Measurements from ENCODE around the gene MOB1A. TPM values are rescaled to one million over a fixed set of nuclear protein-coding genes. Genes with fewer than 3 reads are reported as not detected.

The MOB1A gene
- total and polyA plus RNA-seq, 2 of the 13 experiments (the other 11 are each of a cell fraction or from before 2014, with no cell fraction given), result 48.2 to 139 TPM

GRCh38 chr2:74178211-74179062 lies at the start of gene MOB1A (continued):
- TF ChIP-seq ETV6 (CRISPR knock-in tag; conservative IDR thresholded peaks at IDR 0.05) (peak; percentile 65), ZNF451 (CRISPR knock-in tag; IDR thresholded peaks at IDR 0.05) (no peak), ZNF563 (CRISPR knock-in tag; IDR thresholded peaks at IDR 0.05) (peak; percentile 82), MYC (CRISPR knock-in tag; IDR thresholded peaks at IDR 0.05; ENCODE audit: borderline replicate concordance) (peak; percentile 69), ZNF777 (CRISPR knock-in tag; IDR thresholded peaks at IDR 0.05) (peak; percentile 32; the same call in 1 of the 2 replicates), RARA (CRISPR knock-in tag; IDR thresholded peaks at IDR 0.05) (no peak), RBM39 (IDR thresholded peaks at IDR 0.05; ENCODE audit: low read depth, low read length, poor library complexity, severe bottlenecking) (peak; percentile 86), ZNF747 (CRISPR knock-in tag; IDR thresholded peaks at IDR 0.05; ENCODE audit: borderline replicate concordance) (no peak), ZXDC (CRISPR knock-in tag; IDR thresholded peaks at IDR 0.05) (peak; percentile 75; the same call in 1 of the 2 replicates), ZNF784 (CRISPR knock-in tag; IDR thresholded peaks at IDR 0.05; ENCODE audit: borderline replicate concordance) (peak; percentile 91; the same call in 1 of the 2 replicates), ZKSCAN8 (CRISPR knock-in tag; IDR thresholded peaks at IDR 0.05; ENCODE audit: borderline replicate concordance) (no peak), U2AF2 (IDR thresholded peaks at IDR 0.05; ENCODE audit: low read depth, low read length) (no peak), TAF15 (IDR thresholded peaks at IDR 0.05; ENCODE audit: low read depth, low read length, poor library complexity, severe bottlenecking) (peak; percentile 68), MAF1 (CRISPR knock-in tag; IDR thresholded peaks at IDR 0.05; ENCODE audit: borderline replicate concordance) (peak; percentile 25; the same call in 1 of the 2 replicates), ZNF768 (CRISPR knock-in tag; IDR thresholded peaks at IDR 0.05) (peak; percentile 63; the same call in 1 of the 2 replicates), KAT7 (CRISPR knock-in tag; IDR thresholded peaks at IDR 0.05; ENCODE audit: borderline replicate concordance) (peak; percentile 62), ZNF234 (CRISPR knock-in tag; conservative IDR thresholded peaks at IDR 0.05) (no peak), SALL1 (CRISPR knock-in tag; IDR thresholded peaks at IDR 0.05) (peak; percentile 68; the same call in 1 of the 2 replicates), ZSCAN29 (CRISPR knock-in tag; conservative IDR thresholded peaks at IDR 0.05) (peak; percentile 42; the same call in 1 of the 2 replicates)
- TF ChIP-seq, protein P1, sequence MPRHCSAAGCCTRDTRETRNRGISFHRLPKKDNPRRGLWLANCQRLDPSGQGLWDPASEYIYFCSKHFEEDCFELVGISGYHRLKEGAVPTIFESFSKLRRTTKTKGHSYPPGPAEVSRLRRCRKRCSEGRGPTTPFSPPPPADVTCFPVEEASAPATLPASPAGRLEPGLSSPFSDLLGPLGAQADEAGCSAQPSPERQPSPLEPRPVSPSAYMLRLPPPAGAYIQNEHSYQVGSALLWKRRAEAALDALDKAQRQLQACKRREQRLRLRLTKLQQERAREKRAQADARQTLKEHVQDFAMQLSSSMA (CRISPR knock-in tag; IDR thresholded peaks at IDR 0.05), result no peak
- TF ChIP-seq, protein P2, sequence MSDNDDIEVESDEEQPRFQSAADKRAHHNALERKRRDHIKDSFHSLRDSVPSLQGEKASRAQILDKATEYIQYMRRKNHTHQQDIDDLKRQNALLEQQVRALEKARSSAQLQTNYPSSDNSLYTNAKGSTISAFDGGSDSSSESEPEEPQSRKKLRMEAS (IDR thresholded peaks at IDR 0.05), result peak; percentile 43; the same call in 1 of the 2 replicates
- TF ChIP-seq, protein P3, sequence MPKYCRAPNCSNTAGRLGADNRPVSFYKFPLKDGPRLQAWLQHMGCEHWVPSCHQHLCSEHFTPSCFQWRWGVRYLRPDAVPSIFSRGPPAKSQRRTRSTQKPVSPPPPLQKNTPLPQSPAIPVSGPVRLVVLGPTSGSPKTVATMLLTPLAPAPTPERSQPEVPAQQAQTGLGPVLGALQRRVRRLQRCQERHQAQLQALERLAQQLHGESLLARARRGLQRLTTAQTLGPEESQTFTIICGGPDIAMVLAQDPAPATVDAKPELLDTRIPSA (CRISPR knock-in tag; IDR thresholded peaks at IDR 0.05; ENCODE audit: borderline replicate concordance), result peak; percentile 91
